Stimulated activated CD4-positive, alpha-beta T cell treated with anti-CD3 and anti-CD28 coated beads, Interleukin-12 subunit alpha, Interleukin-12 subunit beta, amount 100 ng/mL, for 48 hours (primary cell): Measurements from ENCODE around the gene FOXP4.

Source experiments
- DNase-seq, 3 donors: peaks; one replicate each; pipeline ENCODE4 v3.0.0-alpha.2; 2020; ENCODE audit warnings: low read depth in 2 of 3, low spot score in 1 of 3

Gene FOXP4

GRCh38 chr6:41623330-41623729 is 77.1 kb downstream of the FOXP4 start:
- no peak for DNase-seq

- DNase-seq: no peak
These were observed 78.6 kb downstream of the FOXP4 start for GRCh38 chr6:41624621-41625380.

- no peak for DNase-seq
These were observed 79.3 kb downstream of the FOXP4 start for GRCh38 chr6:41625442-41625841.

GRCh38 chr6:41626022-41626421 is 79.8 kb downstream of the FOXP4 start:
- DNase-seq: no peak

- no peak for DNase-seq
These were observed 80.7 kb downstream of the FOXP4 start for GRCh38 chr6:41626917-41627316.

- DNase-seq: no peak
These were observed 82.9 kb downstream of the FOXP4 start for GRCh38 chr6:41629128-41629527.

- DNase-seq: no peak
These were observed 83.9 kb downstream of the FOXP4 start for GRCh38 chr6:41630069-41630468.

GRCh38 chr6:41630946-41631345 is 84.8 kb downstream of the FOXP4 start:
- DNase-seq: no peak

- no peak for DNase-seq
These were observed 87.0 kb downstream of the FOXP4 start for GRCh38 chr6:41633056-41633634.

- no peak for DNase-seq
These were observed 88.5 kb downstream of the FOXP4 start for GRCh38 chr6:41634657-41635056.

- DNase-seq: no peak
These were observed 89.2 kb downstream of the FOXP4 start for GRCh38 chr6:41635365-41635764.

- no peak for DNase-seq
These were observed 90.6 kb downstream of the FOXP4 start for GRCh38 chr6:41636833-41637193.

GRCh38 chr6:41637194-41638001 is 91.2 kb downstream of the FOXP4 start:
- DNase-seq: no peak

GRCh38 chr6:41638002-41638934 is 92.1 kb downstream of the FOXP4 start, which contains the start of gene MDFI:
TSS of gene MDFI (plus strand) at chr6:41638468. CDS start at chr6:41638750, 282 bp downstream.
- no peak for DNase-seq

- no peak for DNase-seq
These were observed 93.0 kb downstream of the FOXP4 start for GRCh38 chr6:41638935-41639808.

- no peak for DNase-seq
These were observed 93.7 kb downstream of the FOXP4 start for GRCh38 chr6:41639809-41640371.

- DNase-seq: no peak
These were observed 94.2 kb downstream of the FOXP4 start for GRCh38 chr6:41640426-41640825.

- no peak for DNase-seq
These were observed 95.3 kb downstream of the FOXP4 start for GRCh38 chr6:41641352-41641925.
